HG03025 (cell line): ENCODE data around the gene AP2A2.

Source experiments
- ATAC-seq: cut with Tn5 transposase; IDR thresholded peaks from one replicate; pipeline ENCODE4 v1.9.1; 2021; ENCODE audit warnings: mild to moderate bottlenecking, moderate library complexity; ENCODE audit not compliant: unreplicated experiment, low FRiP score

Gene AP2A2

DNA sequence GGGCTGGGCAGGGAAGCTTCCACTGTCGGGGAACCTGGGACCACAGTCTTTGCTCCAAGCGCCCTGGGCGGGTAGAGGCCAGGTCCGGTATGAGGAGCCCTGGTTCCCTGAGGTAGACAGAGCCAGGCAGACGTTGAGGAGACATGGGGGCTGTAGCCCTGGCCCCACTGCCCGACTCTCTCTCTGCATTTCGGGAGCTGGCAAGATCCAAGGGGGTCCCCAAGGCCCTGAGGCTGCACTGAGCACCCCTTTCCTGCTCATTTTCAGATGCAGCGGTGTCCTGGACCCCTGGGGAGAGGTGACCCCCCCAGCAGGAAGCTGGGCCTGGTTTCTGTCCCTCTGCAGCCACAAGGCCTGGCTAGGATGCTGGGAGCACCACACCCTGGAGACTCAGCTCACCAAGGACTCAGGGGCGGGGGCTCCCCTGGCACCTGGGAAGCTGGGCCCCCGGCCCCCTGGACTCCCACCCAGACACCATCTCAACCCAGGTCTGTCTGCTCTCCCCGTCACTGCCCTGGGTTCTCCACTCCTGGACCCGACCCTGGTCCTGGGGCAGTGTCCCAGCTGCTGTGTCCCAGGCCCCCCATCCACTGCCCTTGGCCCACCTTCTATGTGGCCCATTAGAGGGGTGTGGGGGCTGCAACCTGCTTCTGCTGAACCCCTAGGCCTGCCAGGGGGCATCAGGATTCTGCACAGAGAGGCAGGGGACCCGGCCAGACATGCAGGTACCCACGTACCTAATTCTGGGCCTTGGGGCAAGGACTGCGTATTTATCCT is 125.9 kb downstream of the AP2A2 start:
- ATAC-seq = no peak

- ATAC-seq = no peak
Measured at GRCh38 chr11:1052133-1053011, 126.7 kb downstream of the AP2A2 start.

DNA sequence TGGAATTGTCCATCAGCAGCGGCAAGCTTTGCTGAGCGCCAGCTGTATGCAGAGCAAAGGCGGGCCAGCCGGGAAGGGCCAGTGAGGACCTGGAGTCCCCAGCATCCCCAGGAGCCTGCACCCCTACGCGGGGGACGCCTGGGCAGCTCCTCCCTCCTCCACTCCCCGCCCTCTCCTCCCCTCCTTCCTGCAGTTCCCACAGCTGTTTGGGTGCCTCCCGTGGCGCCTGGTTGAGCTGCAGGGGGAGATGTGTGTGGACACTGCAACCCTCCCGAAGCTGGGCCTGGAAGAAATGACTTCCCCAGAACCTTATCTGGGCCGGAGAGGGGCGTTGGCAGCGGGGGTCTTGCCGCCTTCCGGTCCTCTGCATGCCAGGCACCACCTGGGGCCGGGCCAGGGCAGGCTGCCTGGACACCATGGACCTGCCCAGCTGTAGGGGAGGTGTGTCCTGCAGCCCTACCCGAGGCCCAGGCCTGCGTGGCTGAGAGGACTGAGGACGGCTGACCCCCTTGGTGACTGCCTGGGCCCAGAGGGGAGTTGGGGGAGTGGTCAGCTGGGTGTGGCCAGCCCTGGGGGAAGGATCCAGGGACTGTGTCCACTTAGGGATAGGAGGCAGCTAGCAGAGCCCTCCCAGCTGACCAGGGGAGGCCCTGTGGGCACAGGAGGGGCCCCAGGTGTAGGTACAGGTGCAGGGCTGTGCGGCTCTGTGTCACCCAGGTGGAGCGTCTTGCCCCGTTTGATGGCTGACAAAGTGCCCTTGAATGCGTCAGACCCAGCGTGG is 127.6 kb downstream of the AP2A2 start:
- ATAC-seq = no peak

DNA sequence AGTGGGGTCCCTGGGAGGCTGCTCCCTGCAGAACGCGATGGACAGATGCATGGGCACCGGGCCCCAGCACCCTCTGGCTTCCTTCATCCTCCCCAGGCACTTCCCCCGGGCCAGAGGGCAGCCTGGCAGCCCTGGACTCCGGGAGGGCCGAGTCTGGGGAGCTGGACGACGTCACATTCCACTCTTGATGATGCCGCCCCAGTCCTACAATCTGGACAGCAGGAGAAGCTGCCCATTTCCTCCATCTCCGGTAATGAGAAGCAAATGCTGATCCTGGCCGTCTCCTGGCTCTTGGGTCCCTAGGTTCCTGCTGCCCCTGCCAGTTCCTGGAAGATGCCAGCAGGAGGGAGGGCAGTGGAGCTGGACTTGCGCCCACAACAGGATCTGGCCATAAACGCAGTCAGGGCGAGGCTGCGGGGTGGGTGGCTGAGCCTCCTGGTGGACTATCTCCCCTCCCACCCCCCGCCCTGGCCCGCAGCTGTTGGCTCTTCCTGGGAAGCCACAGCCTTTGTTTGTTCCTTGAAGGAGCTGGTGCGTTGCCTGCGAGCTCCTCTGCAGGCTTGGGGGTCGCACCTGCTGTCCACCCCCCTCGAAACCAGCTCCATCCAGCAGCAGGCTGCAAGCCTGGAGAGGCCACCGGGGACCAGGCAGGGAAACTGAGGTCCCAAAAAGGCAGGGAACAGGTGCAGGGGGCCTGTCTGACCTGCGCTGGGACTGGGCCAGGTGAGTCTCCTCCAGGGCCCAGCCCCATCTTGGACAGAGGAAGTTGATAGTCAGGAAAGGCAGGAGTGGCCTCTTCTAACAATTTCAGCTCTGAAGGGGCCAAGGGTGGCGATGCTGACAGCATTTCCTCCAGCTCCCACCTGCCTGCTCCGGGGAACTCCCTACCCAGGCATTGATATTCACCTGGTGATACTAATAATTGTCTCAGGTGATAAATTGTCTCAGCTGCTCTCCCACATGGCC is 128.8 kb downstream of the AP2A2 start:
- ATAC-seq = no peak

DNA sequence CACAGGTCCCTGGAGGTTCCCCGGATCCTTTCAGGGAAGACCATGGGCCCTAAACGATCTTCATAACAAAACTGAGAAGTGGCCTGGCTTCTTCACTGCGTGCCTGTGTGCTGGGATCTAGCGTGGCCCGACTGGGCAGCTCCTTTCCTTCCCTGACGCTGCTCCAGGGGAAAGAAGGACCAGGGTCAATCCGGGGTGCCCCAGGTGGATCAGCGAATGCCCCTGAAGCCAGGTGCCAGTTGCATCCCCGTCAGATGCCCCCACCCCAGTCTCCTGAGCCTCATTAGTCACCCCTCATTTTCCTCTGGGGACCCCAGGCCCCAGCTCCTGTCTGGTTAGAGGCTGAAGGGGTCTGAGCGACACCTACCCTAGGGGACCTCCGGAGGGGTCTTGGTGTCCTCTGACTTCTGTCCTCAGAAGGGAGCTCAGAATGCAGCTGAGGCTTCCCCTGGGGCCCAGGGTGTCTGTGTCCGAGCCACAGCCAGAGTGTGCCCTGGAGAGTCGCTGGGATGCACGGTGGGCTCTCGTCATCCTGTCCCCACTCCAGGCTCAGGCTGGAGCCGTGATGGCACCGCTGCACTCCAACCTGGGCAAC is 129.5 kb downstream of the AP2A2 start:
- no peak for ATAC-seq

- no peak for ATAC-seq
Measured at GRCh38 chr11:1055990-1056771, 130.5 kb downstream of the AP2A2 start.

GRCh38 chr11:1057806-1058205 is 132.1 kb downstream of the AP2A2 start:
- no peak for ATAC-seq

- ATAC-seq = no peak
Measured at GRCh38 chr11:1059759-1060158, 134.1 kb downstream of the AP2A2 start.

DNA sequence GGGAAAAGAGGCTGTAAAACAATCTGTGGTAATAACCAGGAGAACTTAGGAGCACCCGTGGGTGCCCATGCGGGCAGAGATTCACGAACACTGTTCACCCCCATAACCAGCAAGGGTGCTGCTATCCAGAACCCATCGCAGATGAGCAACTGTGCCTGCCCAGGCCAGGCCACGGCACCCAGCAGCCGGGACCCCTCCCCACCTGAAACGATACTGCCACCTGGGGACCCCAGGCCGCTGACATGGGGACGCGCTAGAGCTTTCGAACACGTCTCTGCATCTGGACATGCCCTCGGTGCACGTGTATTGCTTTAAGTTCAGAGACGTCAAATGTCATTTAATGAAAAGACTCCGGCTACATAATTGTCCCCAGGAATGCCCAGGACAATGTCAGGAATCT is 134.7 kb downstream of the AP2A2 start:
- ATAC-seq = no peak

DNA sequence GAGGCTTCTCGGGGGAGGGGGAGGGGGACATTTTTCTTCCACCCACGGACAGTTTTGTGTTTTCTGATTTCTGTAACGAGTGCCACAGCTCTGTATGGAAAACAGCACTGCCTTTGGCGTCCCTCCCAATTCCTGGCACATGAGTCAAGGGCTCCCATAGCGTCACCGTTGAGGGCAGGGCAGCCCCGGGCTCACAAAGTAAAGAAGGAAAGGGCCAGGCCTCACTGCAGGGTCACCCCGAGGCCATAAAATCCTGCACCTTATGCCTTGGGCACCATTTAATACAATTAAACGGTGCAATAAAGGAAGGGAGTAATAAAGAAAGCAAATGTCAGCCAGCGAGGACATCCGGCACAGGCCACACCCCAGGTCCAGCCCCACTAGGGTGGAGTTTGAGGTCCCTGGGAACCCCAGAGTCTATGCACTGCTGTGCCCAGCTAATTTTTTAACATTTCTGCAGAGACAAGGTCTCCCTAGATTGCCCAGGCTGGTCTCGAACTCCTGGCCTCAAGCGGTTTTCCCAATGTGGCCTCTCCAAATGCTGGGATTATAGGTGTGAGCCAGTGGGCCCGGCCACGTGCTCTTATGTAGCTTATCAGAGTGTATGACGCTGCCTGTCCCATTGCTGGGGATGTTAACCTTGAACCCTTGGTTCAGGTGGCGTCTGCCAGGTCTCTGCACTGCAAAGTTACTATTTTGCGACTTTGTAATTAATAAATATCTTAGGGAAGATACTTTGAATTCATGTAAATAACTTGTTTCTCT is 135.4 kb downstream of the AP2A2 start:
- ATAC-seq = no peak
